ENCODE data around the gene GKN1.

Gene GKN1

GRCh38 chr2:68989035-68989434 lies 14.6 kb downstream of the GKN1 start:
- CTCF ChIA-PET = interaction anchor here (0.6 to 1.1 kb wide), 3 partner anchors 23 to 550 kb away, joined by 3 read pairs; no protein-coding TSS in a partner anchor
- POLR2A ChIA-PET = no interaction called here
- no peaks in the 10 kb centered on the region for H3K36me3 ChIP-seq (ENCODE audit: control insufficient read depth in 2 of 2, insufficient read depth in 1 of 2, low read length in 2 of 2)
- H3K4me1 ChIP-seq (ENCODE audit: control insufficient read depth, insufficient read depth, low read length) = no peaks in the 10 kb centered on the region
- H3K27ac ChIP-seq (ENCODE audit: extremely low read depth, low read depth, low read length) = no peak overlapping the region
- no peak overlapping the region for H3K4me3 ChIP-seq (ENCODE audit: low read depth, low read length)
- TF ChIP-seq ZNF639 (tag by site-specific recombination; IDR thresholded peaks at IDR 0.05) (no peak), ZNF549 (tag by site-specific recombination; IDR thresholded peaks at IDR 0.05) (no peak), ZFP3 (tag by site-specific recombination; IDR thresholded peaks at IDR 0.05; ENCODE audit: low read depth) (no peak), ZNF280D (tag by site-specific recombination; IDR thresholded peaks at IDR 0.05) (no peak), TCF7L2 (IDR thresholded peaks at IDR 0.05; ENCODE audit: borderline replicate concordance, low read depth, low read length) (no peak), ZNF398 (tag by site-specific recombination; IDR thresholded peaks at IDR 0.05) (no peak), HOXD13 (CRISPR knock-in tag; IDR thresholded peaks at IDR 0.05; ENCODE audit: borderline replicate concordance) (no peak), ZNF785 (tag by site-specific recombination; IDR thresholded peaks at IDR 0.05) (no peak), ZNF221 (tag by site-specific recombination; IDR thresholded peaks at IDR 0.05; ENCODE audit: borderline replicate concordance) (no peak), ZNF311 (tag by site-specific recombination; IDR thresholded peaks at IDR 0.05; ENCODE audit: borderline replicate concordance) (no peak), ZNF18 (tag by site-specific recombination; IDR thresholded peaks at IDR 0.05) (no peak), ZNF473 (tag by site-specific recombination; IDR thresholded peaks at IDR 0.05) (no peak), ZNF776 (tag by site-specific recombination; IDR thresholded peaks at IDR 0.05; ENCODE audit: borderline replicate concordance) (no peak), ZNF302 (tag by site-specific recombination; IDR thresholded peaks at IDR 0.05; ENCODE audit: low read depth) (no peak), ZNF555 (tag by site-specific recombination; conservative IDR thresholded peaks at IDR 0.05) (no peak), SETDB1 (IDR thresholded peaks at IDR 0.05; ENCODE audit: insufficient read length, low read length) (no peak), KLF7 (tag by site-specific recombination; IDR thresholded peaks at IDR 0.05; ENCODE audit: borderline replicate concordance) (no peak), ZBTB21 (tag by site-specific recombination; IDR thresholded peaks at IDR 0.05) (no peak)
- no peaks in the 10 kb centered on the region for H3K9me3 ChIP-seq (ENCODE audit: control insufficient read depth, insufficient read depth, low read depth, low read length)

- H3K27ac ChIP-seq (ENCODE audit: extremely low read depth, low read depth, low read length) = no peak overlapping the region
- H3K4me1 ChIP-seq (ENCODE audit: control insufficient read depth, insufficient read depth, low read length) = no peaks in the 10 kb centered on the region
- POLR2A ChIA-PET = interaction anchor here (1.3 kb wide), 1 partner anchor 11 kb away, joined by 4 read pairs; no protein-coding TSS in a partner anchor
- H3K4me3 ChIP-seq (ENCODE audit: low read depth, low read length) = no peak overlapping the region
- TF ChIP-seq TSHZ1 (tag by site-specific recombination; IDR thresholded peaks at IDR 0.05; ENCODE audit: borderline replicate concordance) = no peak
- no peaks in the 10 kb centered on the region for H3K9me3 ChIP-seq (ENCODE audit: control insufficient read depth, insufficient read depth, low read depth, low read length)
- CTCF ChIA-PET = no interaction called here
- H3K36me3 ChIP-seq (ENCODE audit: control insufficient read depth in 2 of 2, insufficient read depth in 1 of 2, low read length in 2 of 2) = no peaks in the 10 kb centered on the region
These were observed 17.9 kb downstream of the GKN1 start for GRCh38 chr2:68992341-68992740.

Measured in HEK293 (cell line).